HG03196 (cell line): ENCODE data around the gene SOCS3.
A peak's percentile ranks its signal among the peaks of the same experiment; 100 is the strongest.

Experiments
- ATAC-seq: cut with Tn5 transposase; IDR thresholded peaks from one replicate; pipeline ENCODE4 v1.9.1; 2021; ENCODE audit not compliant: unreplicated experiment

Gene SOCS3

DNA sequence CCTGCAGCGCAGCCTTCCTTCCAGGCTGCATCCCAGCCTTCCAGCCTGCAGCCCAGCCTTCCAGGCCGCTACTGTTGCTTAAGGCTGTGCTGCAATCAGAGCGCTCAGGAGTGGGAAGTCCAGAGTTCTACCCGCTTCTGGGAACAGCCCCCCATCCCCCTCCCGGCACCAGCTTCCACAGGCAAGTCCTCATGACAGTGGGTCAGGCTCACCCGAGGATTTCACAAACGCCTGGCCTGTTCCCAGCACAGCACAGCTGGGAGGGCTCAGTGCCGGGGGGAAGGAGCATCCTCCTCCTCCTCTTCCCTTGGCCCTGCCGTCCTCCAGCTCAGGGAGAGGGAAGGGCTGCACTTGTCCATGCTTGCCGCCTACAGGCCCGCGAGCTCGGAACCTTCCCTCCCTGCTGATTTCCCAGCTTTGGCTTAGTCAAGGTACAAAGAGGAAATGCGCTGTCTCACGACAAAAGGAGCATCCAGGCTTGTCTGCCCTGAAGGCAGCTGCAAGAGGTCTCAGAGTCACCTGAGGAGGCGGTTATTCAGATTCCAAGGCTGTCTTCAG lies 8.3 kb downstream of the SOCS3 start:
- no peak for ATAC-seq

- no peak for ATAC-seq
Observed at GRCh38 chr17:78349891-78350642, 9.8 kb downstream of the SOCS3 start.

- ATAC-seq: no peak
Observed at GRCh38 chr17:78348055-78348770, 11.7 kb downstream of the SOCS3 start.

- no peak for ATAC-seq
Observed at GRCh38 chr17:78347453-78347852, 12.4 kb downstream of the SOCS3 start.

GRCh38 chr17:78346605-78347250 lies 13.1 kb downstream of the SOCS3 start:
- ATAC-seq: no peak

GRCh38 chr17:78345791-78346494 lies 13.9 kb downstream of the SOCS3 start:
- no peak for ATAC-seq

DNA sequence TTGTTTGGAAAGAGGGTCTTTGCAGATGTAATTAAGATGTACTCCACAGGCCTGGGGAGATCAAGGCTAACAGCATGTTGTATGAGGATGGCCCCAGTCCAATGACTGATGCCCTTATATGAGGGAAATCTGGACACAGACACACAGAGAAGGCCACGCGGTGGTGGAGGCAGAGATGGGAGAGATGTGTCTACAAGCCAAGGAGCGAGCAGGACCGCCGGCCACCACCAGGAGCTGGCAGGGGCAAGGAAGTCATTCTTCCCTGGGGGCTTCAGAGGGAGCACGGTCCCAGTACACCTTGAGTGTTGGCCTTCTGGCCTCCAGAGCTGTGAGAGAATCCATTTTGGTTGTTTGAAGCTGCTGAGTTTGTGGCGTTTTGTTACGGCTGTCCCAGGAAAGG lies 14.7 kb downstream of the SOCS3 start:
- ATAC-seq: no peak

GRCh38 chr17:78344666-78345065 lies 15.2 kb downstream of the SOCS3 start:
- ATAC-seq: no peak

DNA sequence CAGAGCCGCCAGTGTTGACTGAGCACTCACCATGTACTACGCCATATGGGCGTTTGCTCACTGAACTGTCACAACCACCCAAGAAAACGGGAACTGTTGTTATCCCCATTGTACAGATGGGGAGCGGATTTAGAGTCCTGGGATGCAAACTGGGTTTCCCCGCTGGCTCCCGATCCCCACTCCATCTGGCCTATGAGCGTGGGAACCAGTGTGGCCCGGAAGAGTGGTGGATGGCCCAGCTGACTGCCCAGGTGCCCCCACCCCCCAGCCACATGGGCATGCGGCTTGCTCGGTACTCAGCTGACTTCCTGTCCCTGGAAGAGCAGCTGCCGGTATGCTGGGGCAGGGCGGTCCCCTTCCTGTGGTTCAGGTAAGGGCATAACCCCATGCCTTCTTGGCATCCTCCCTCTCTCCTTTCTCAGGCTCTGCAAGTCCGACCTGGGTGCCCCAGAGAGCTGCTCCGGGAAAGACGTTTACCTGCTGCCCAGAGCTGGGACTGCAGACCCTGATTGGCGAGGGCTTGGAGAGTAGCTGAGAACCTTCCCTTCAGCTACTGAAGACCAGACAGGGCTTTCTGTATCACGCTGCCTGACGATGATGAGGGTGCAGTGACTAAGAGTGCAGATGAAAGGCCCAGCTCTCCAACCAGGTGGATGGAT lies 16.2 kb downstream of the SOCS3 start:
- peak; percentile 56 for ATAC-seq

- no peak for ATAC-seq
Observed at GRCh38 chr17:78343187-78343542, 16.7 kb downstream of the SOCS3 start.

- no peak for ATAC-seq
Observed at GRCh38 chr17:78342449-78343186, 17.3 kb downstream of the SOCS3 start.

DNA sequence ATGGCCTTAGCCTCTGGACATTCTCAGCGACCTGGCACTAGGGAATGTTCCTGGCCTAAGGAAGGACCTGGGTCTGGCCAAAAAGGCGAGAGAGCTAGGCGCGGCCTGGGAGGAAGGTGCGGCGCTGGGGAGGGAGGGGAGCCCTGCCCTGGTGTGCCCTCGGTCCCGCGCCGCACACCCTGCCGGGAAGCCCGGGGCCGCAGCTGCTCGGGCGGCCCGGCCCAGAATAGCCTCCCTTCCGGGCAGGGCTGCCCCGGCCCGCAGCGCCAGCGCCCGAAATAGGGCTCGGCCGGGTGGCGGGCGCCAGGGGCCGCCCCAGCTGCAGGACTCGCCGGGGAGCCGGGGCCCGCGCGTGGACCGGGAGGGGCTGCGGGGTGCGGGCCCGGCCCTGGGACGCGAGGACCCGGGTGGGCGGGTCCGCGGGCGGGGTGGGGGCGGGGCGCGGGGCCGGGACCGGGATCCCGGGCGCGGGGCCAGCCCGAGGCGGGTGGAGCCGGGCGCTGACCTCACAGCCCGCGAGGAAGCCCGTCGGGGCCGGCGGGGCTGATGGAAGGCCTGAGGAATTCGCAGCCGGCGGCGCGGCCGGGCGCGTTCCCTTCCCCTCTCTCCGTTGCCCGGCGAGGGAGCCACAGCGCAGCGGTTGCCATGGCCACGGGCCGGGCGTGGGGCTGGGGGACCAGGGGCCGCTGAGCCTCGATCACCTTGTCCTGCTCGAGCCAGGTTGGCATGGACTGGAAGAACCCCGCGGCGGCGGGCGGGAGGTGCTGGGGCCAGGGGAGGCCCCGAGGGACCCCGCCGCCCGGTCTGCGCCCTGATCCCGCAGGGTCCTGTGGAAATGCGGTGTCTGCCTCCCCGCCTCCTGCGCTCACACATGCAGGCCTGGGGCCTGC lies 18.1 kb downstream of the SOCS3 start:
- ATAC-seq: no peak

DNA sequence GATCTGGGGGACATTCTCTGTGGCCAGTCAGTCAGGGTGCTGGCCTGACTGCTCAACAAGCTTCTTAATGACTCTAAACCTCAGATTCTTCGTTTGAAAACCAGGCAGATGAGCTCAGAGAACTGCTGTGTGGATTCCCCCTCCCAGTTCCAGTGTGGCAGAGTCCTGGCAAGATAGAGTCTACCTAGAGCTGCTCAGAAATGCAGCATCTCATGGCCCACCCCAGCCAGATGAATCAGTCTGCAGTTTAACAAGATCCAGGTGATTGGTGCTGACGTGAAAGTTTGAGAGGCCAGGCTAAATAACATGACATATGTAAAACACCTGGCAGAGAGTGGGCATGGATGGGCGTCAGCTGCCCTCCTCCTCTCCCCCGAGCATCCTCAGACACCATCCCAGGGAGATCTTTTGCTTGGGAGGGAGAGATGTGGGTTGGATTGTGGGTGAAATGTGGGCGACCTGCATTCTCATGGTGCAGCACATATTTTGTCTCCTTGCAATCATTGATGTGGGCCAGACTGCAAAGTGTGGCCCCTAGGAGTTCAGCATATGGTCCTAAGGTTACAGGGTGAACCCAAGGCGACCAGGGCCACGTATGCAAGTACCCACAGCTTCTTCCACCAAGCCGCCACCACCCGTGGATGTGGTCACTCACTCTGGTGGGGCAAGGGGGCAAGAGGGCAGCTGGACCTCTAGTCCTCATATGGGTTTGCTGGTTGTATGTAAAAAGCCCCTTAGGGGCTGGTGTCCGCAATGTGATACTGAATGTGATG lies 19.5 kb downstream of the SOCS3 start:
- no peak for ATAC-seq

- ATAC-seq: no peak
Observed at GRCh38 chr17:78338486-78339259, 21.2 kb downstream of the SOCS3 start.

DNA sequence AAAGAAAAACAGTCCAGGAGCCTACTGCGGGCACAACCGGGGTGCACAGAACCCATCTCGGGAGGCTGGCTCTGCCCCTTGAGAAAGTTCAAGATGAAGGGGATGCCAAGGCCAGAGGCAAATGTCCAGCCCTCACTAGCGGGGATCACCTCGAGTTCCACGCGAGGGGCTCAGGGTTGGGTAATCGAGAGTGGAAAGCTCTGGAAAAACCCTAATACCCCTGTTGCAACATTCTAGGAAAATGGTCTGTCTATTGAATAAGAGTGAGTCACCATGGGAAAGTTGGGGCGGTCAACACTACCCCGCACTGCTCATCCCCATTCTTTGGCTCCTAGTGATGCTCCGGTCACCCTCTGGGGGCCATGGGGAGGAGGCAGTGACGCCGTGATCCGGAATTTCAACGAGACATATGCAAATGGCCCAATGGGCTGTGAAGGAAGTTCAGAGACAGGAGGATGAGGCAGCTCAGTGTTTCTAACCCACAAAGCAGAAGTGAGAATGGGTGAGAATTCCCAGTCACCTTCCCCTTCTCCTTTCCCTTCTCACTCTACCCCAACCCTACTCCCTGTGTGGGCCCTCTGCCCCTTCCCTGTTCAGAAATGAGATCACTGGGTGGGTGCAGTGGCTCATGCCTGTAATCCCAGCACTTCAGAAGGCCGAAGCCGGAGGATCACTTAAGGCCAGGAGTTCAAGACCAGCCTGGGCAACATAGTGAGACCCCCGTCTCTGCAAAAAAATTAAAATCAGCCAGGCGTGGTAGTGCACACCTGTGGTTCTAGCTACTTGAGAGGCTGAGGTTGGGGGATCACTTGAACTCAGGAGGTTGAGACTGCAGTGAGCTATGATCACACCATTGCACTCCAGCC lies 22.4 kb downstream of the SOCS3 start:
- peak; percentile 60 for ATAC-seq

DNA sequence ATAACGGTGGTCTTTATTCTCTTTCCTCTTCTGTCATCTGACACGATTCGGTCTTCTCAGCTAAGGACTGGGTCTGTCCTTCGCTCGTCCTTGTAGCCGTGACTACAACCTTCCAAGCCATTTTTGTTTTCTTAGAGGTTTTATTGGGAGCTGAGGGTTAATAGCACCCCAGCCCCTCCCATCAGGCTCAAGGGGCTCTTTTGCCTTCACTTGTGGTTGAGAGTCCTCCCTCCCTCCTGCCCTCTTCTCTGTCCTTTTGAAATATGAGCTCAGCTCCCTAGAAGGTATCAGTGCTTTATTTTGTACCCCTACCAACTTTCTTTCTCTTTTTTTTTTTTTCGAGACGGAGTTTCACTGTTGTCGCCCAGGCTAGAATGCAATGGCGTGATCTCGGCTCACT lies 24.7 kb downstream of the SOCS3 start:
- no peak for ATAC-seq

GRCh38 chr17:78332991-78333390 lies 26.9 kb downstream of the SOCS3 start:
- no peak for ATAC-seq
